ENCODE measurements around the gene NTN3.

- TF ChIP-seq POLR2A (IDR thresholded peaks at IDR 0.05; ENCODE audit: low read length) (no peak), JUN (IDR thresholded peaks at IDR 0.05) (no peak), MAZ (IDR thresholded peaks at IDR 0.05; ENCODE audit: borderline replicate concordance, low read depth, low read length) (no peak), SMC3 (IDR thresholded peaks at IDR 0.05) (no peak)
Observed at GRCh38 chr16:2425825-2426430, 45.2 kb upstream of the NTN3 start.

Measured in A549 (cell line).